Stomach (tissue), 9 donors: ENCODE results near the gene DCK. TPM values are rescaled to one million over a fixed set of nuclear protein-coding genes. Genes with fewer than 3 reads are reported as not detected.

ENCODE experiments used
- DNase-seq, 2 donors: peaks; one replicate each; pipeline versions ENCODE4 v3.0.0 to v3.0.0-alpha.2; 2013 to 2019
- H3K27ac ChIP-seq, 5 donors: fragments of 200-600 bp in 4 of 5; sonication (generic) in 4 of 5; one replicate each; pipeline ENCODE4 v1.5.1; 2013 to 2019; ENCODE audit warnings: mild to moderate bottlenecking in 1 of 5, moderate library complexity in 1 of 5
- H3K27me3 ChIP-seq, 3 donors: fragments of 200-600 bp; sonication (generic); one replicate each; pipeline ENCODE4 v1.5.1; 2017 to 2019; ENCODE audit warnings: mixed run types in 1 of 3
- H3K36me3 ChIP-seq, 4 donors: fragments of 200-600 bp; sonication (generic); 1 replicate in 3 of 4; 2 replicates in 1 of 4; pipeline ENCODE4 v1.5.1; 2016 to 2019
- H3K4me1 ChIP-seq, 4 donors: fragments of 200-600 bp; sonication (generic); one replicate each; pipeline ENCODE4 v1.5.1; 2016 to 2019
- H3K4me3 ChIP-seq, 4 donors: fragments of 200-600 bp; sonication (generic) in 3 of 4; one replicate each; pipeline ENCODE4 v1.5.1; 2016 to 2019; ENCODE audit warnings: mild to moderate bottlenecking in 1 of 4
- H3K9me3 ChIP-seq, 4 donors: fragments of 200-600 bp; sonication (generic); one replicate each; pipeline ENCODE4 v1.5.1; 2016 to 2019
- CTCF ChIP-seq, 7 experiments: fragments of 450-650 bp in 4 of 7; fragments of 200-600 bp in 3 of 7; sonication (generic) in 3 of 7; IDR thresholded peaks; one replicate each; pipeline ENCODE4 v1.5.1; 2016 to 2019; ENCODE audit warnings: antibody characterized with exemption in 7 of 7, control low read depth in 2 of 7, mild to moderate bottlenecking in 1 of 7
- EP300 ChIP-seq: sonication (generic); formaldehyde crosslinking; IDR thresholded peaks from one replicate; pipeline ENCODE4 v1.6.1; 2017; ENCODE audit warnings: antibody characterized with exemption
- POLR2A ChIP-seq, 4 donors: fragments of 450-650 bp; IDR thresholded peaks; one replicate each; pipeline ENCODE4 v1.6.1; 2016; ENCODE audit warnings: antibody characterized with exemption in 4 of 4, control low read depth in 2 of 4, mild to moderate bottlenecking in 1 of 4, moderate library complexity in 1 of 4
- POLR2AphosphoS5 ChIP-seq, 3 donors: sonication (generic); formaldehyde crosslinking; IDR thresholded peaks; one replicate each; pipeline ENCODE4 v1.6.1; 2016; ENCODE audit warnings: antibody characterized with exemption in 3 of 3
- WGBS, 5 donors: extraction: QIAGEN DNeasy Blood & Tissue Kit in 3 of 5; methylation state at CpG; one replicate each; pipeline versions ENCODE4 v1.1.5 to v1.1.7; 2013 to 2018; 5-methylcytosine and 5-hydroxymethylcytosine counted together
- intact Hi-C: fragments of 100-400 bp; cut with DNase I; formaldehyde crosslinking; loops from one replicate; pipeline ENCODE4 v1.15.1; 2023; ENCODE audit warnings: low total_unique reads
- polyA plus RNA-seq, 3 donors: library from polyadenylated mRNA; stranded (reverse); fragments of 200-250 nt; gene quantifications; one replicate each; pipeline ENCODE4 v1.2.3, GENCODE V29; 2013
- total RNA-seq, 5 donors: library from RNA; depleted of rRNA; stranded (reverse); fragments of >200 nt; gene quantifications; one replicate each; pipeline versions ENCODE4 v1.1.0 to v1.2.3, GENCODE V29; 2014 to 2016
- donor health status: healthy with polysubstance abuse.
- donor health status: Bipolar disorder and iron deficiency.
- donor health status: healthy.

The DCK gene
- total and polyA plus RNA-seq, 8 donors = 6.7 to 43.2 (median 13.5) TPM

DNA sequence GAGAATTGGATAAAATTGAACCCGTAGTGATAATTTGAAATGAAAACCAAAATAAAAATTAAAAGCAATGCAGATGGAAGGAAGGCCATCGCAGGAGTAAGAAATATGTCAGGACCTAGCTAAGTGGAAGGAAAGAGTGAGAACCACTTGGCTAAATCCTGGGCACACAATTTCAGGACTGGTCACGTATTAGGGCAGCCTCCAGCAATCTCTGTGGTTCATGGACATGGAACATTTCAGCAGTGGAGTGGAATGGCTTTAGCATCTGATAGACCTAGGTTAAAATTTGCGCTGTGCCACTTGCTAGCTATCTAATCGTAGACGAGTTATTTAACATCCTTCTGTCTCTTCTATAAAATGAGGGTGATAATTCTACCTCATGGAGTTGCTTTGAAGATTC lies 71.1 kb downstream of the DCK start:
- Histone ChIP-seq H3K27me3 (no peaks in the 10 kb centered on the region), H3K9me3 (no peaks in the 10 kb centered on the region), H3K27ac (no peak overlapping the region), H3K36me3 (no peaks in the 10 kb centered on the region), H3K4me3 (no peak overlapping the region), H3K4me1 (peaks cover 0 to 11% (median 6%) of the 10 kb centered on the region in 4 donors)
- 91 to 98% (median 95%) methylated on average over 6 of the region's 6 CpGs for WGBS, 5 donors
- no peak for TF ChIP-seq POLR2AphosphoS5 (IDR thresholded peaks at IDR 0.05)
- TF ChIP-seq POLR2A (IDR thresholded peaks at IDR 0.05) = no peak
- TF ChIP-seq CTCF (IDR thresholded peaks at IDR 0.05) = no peak
- no peak for TF ChIP-seq EP300
- intact Hi-C loops = no loop called here
- DNase-seq = no peak

GRCh38 chr4:71065991-71066510 lies 72.6 kb downstream of the DCK start:
- no peak for DNase-seq
- H3K9me3 ChIP-seq = no peaks in the 10 kb centered on the region
- intact Hi-C loops = no loop called here
- 68 to 81% (median 73%) methylated on average over 2 of the region's 2 CpGs for WGBS, 5 donors
- no peaks in the 10 kb centered on the region for H3K36me3 ChIP-seq
- peaks cover 0 to 11% (median 6%) of the 10 kb centered on the region in 4 donors for H3K4me1 ChIP-seq
- no peaks in the 10 kb centered on the region for H3K27me3 ChIP-seq
- TF ChIP-seq POLR2AphosphoS5 (IDR thresholded peaks at IDR 0.05) (no peak), CTCF (IDR thresholded peaks at IDR 0.05) (no peak), POLR2A (IDR thresholded peaks at IDR 0.05) (no peak), EP300 (no peak)
- H3K4me3 ChIP-seq = no peak overlapping the region
- H3K27ac ChIP-seq = no peak overlapping the region

DNA sequence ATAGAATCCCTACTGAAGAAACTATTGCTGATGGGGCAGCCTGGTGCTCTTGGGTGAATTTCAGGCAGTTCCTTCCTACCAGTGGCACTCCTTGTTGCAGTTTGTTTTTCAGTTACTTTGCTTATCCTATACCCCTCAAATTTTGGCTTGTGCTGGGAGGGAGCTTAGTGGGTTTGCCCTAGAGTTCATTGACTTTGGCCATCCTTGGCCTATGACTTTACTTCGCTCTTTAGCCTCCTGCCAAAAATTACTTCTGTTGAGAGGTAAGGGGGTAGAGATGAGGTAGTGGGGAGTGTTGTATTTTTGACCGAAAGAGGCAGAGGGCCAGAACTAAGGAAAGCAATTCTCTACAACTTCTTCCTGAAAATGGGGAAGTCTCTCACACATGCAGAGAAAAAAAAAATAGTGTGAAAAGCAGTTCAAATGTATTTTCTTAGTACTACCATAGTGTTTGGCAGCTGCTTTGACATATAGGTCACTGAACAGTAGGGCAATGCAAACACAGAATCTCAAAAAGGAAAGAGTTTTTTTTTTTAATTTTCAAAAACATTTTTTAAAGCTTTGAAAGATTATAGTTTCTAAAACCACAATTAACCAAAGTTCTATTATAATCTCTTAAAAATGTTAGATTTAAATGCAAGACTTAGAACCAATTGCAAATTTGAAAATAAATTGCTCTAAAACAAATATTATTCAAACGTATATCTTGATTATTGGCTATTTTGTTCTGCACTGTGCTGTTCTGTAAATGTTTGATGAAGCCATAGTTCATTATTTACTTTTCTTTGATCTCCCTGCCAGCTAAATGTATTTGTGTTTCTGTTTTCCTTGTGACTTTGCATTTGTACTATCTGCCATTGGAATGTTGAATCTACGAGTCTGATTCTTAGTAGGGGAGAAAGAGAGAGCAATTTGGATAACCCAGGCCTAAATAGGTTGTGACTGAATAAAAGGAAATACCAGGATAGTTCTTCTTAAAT lies 73.6 kb downstream of the DCK start:
- DNase-seq = peak in 1 of 2 donors; percentile 62
- Histone ChIP-seq H3K9me3 (no peaks in the 10 kb centered on the region), H3K4me1 (peaks cover 0 to 11% (median 6%) of the 10 kb centered on the region in 4 donors), H3K36me3 (no peaks in the 10 kb centered on the region), H3K4me3 (no peak overlapping the region), H3K27me3 (no peaks in the 10 kb centered on the region), H3K27ac (peak overlapping the region; percentile 4 to 55 (median 26))
- intact Hi-C loops = no loop called here
- 26 to 46% (median 43%) methylated on average over 4 of the region's 4 CpGs for WGBS, 5 donors
- TF ChIP-seq POLR2AphosphoS5 (IDR thresholded peaks at IDR 0.05) = peak in 2 of 3 donors; percentile 43 to 57
- TF ChIP-seq CTCF (IDR thresholded peaks at IDR 0.05) = no peak

DNA sequence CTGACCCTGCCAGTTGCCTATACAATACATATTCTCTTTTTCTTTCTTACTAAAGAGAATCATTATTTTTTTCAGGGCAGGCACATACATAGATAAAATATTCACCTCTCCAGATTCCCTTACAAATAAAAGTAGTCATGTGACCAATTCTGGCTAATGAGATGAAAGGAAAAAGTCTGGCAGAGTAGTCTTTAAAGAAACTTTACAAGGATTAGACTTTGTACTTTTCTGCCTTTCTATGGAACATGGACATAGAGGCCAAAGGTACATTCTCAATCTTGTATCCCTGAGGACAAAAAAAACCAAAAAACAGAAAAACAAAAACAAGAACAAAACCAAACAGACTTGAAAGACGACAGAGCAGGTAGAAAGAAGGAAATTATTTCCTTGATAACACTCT lies 75.6 kb downstream of the DCK start:
- H3K4me1 ChIP-seq = peaks cover 0 to 12% (median 7%) of the 10 kb centered on the region in 4 donors
- H3K9me3 ChIP-seq = no peaks in the 10 kb centered on the region
- no peaks in the 10 kb centered on the region for H3K36me3 ChIP-seq
- intact Hi-C loops = no loop called here
- DNase-seq = no peak
- no peak overlapping the region for H3K27ac ChIP-seq
- H3K4me3 ChIP-seq = no peak overlapping the region
- 33 to 59% (median 43%) methylated on average over 1 of the region's 1 CpG for WGBS, 5 donors
- H3K27me3 ChIP-seq = no peaks in the 10 kb centered on the region
- no peak for TF ChIP-seq POLR2AphosphoS5 (IDR thresholded peaks at IDR 0.05)
- TF ChIP-seq CTCF (IDR thresholded peaks at IDR 0.05) = no peak
- TF ChIP-seq EP300 = no peak
- TF ChIP-seq POLR2A (IDR thresholded peaks at IDR 0.05) = no peak
